ENCODE results near the gene TSPAN10. TPM values are rescaled to one million over a fixed set of nuclear protein-coding genes. Genes with fewer than 3 reads are reported as not detected.

TSPAN10 gene
- total RNA-seq, 1 experiment from 2014 or later = 1.2 TPM

- Histone ChIP-seq H3K27me3 (ENCODE audit: insufficient read depth, low read length) (no peaks in the 10 kb centered on the region), H2BK5ac (ENCODE audit: insufficient read length, low read length) (no peak overlapping the region), H3K4ac (ENCODE audit: low read depth, low read length) (no peak overlapping the region), H2BK15ac (ENCODE audit: low read depth, low read length) (no peak overlapping the region), H3T11ph (ENCODE audit: low read length) (no peak overlapping the region), H2BK12ac (ENCODE audit: insufficient read length, low read depth, low read length) (no peak overlapping the region), H3K18ac (ENCODE audit: insufficient read length, low read depth, low read length) (no peak overlapping the region), H3K4me2 (ENCODE audit: insufficient read depth, insufficient read length, low read length) (no peak overlapping the region), H3K9me3 (ENCODE audit: control insufficient read depth, low read depth, low read length) (no peaks in the 10 kb centered on the region), H3K27ac (ENCODE audit: insufficient read length, low read depth, low read length) (no peak overlapping the region), H2AFZ (ENCODE audit: low read length) (no peak overlapping the region), H2BK120ac (ENCODE audit: low read depth, low read length, poor library complexity, severe bottlenecking) (no peak overlapping the region), H3K14ac (ENCODE audit: insufficient read depth, low read length) (no peak overlapping the region), H2BK20ac (ENCODE audit: low read depth, low read length, poor library complexity, severe bottlenecking) (no peak overlapping the region), H3K56ac (ENCODE audit: insufficient read length, low read depth, low read length) (no peak overlapping the region), H3K9ac (ENCODE audit: extremely low read depth, insufficient read length, low read length) (no peak overlapping the region), H4K5ac (ENCODE audit: insufficient read length, low read depth, low read length) (no peak overlapping the region), H2AK5ac (ENCODE audit: insufficient read length, low read length) (no peak overlapping the region), H4K91ac (ENCODE audit: insufficient read length, low read depth, low read length) (no peak overlapping the region), H3K23me2 (ENCODE audit: insufficient read length, low read depth, low read length, poor library complexity, severe bottlenecking) (no peaks in the 10 kb centered on the region), H3K4me1 (ENCODE audit: insufficient read depth, low read length) (no peaks in the 10 kb centered on the region), H4K8ac (replicated peaks; ENCODE audit: insufficient read length, low read depth, low read length) (no peak overlapping the region), H3K79me1 (ENCODE audit: insufficient read depth, low read depth, low read length, poor library complexity, severe bottlenecking) (no peaks in the 10 kb centered on the region), H3K23ac (ENCODE audit: insufficient read length, low read depth, low read length) (no peak overlapping the region), H4K20me1 (ENCODE audit: control insufficient read depth, insufficient read depth, insufficient read length) (no peaks in the 10 kb centered on the region), H3K79me2 (ENCODE audit: insufficient read depth, low read length) (peaks cover 2% of the 10 kb centered on the region; the same call in 1 of the 2 replicates)
- WGBS (ENCODE audit: extremely low coverage, insufficient read length, low lambda C conversion rate) = no CpG with 5 or more reads among the region's 35 CpGs
- Mint-ChIP-seq H3K27ac (no peak overlapping the region), H3K27me3 (ENCODE audit: low read depth) (no peaks in the 10 kb centered on the region), H3K36me3 (ENCODE audit: insufficient read depth in 1 of 3, low read depth in 3 of 3) (peaks cover 39 to 78% (median 66%) of the 10 kb centered on the region in 3 experiments), H3K9me3 (no peaks in the 10 kb centered on the region), H3K4me1 (no peaks in the 10 kb centered on the region), H3K4me3 (no peak overlapping the region)
- TF ChIP-seq, protein P1, sequence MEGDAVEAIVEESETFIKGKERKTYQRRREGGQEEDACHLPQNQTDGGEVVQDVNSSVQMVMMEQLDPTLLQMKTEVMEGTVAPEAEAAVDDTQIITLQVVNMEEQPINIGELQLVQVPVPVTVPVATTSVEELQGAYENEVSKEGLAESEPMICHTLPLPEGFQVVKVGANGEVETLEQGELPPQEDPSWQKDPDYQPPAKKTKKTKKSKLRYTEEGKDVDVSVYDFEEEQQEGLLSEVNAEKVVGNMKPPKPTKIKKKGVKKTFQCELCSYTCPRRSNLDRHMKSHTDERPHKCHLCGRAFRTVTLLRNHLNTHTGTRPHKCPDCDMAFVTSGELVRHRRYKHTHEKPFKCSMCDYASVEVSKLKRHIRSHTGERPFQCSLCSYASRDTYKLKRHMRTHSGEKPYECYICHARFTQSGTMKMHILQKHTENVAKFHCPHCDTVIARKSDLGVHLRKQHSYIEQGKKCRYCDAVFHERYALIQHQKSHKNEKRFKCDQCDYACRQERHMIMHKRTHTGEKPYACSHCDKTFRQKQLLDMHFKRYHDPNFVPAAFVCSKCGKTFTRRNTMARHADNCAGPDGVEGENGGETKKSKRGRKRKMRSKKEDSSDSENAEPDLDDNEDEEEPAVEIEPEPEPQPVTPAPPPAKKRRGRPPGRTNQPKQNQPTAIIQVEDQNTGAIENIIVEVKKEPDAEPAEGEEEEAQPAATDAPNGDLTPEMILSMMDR (conservative IDR thresholded peaks at IDR 0.05) = peak; percentile 53
- peak; percentile 61 for DNase-seq
Measured at GRCh38 chr17:81693509-81694210, 56.7 kb downstream of the TSPAN10 start.

Data from H9 (cell line).